Stimulated activated CD4-positive, alpha-beta T cell treated with anti-CD3 and anti-CD28 coated beads, Interleukin-12 subunit alpha, Interleukin-12 subunit beta, amount 100 ng/mL, for 4 hours (primary cell): ENCODE results near the gene DARS1.

Source experiments
- DNase-seq: peaks from one replicate; pipeline ENCODE4 v3.0.0-alpha.2; 2020

DARS1 gene

GRCh38 chr2:136014411-136014810, 29.0 kb upstream of the DARS1 start:
- no peak for DNase-seq

DNA sequence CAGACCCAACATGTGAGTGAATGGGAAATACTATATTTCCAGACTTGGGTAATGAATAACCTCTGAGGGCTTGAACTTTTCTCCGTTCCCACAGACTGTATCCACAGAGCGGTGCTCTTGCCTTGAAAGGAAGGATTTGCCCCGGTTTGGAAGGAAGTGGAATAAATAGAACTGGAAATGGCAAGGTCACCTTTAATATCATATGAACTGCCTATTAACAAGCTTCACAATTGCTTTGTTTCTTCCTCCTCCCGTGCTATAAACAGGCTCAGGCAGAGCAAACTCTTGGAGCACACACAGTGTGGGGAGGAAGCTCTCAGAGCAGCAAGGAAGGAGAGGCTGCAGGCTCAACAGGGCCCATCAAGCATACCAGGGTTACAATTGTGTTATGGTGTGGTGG, 28.5 kb upstream of the DARS1 start:
- no peak for DNase-seq

DNA sequence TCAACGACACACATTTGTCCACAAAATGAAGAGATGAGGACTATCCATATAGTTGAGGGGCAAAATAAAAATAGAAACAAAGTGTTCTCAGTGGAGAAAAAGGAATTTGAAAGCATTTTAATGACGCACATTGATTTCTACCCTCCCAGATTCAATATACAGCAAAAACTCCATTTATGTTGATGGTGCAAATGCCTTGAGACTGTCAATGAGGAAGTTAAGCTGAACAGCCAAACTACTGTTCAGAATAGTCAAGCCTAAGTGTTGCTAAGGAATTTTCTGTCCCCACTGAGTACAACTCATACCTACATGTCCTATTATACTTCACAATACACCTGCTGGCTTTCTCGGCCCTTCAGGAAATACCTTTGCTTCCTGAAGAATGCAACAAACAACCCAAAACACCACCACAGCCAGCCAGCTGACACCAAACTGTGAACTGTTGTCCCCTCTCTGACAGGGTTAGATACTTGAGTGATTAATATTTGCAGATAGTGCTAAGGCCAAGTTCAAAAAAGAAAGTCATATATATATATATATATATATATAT, 27.8 kb upstream of the DARS1 start:
- no peak for DNase-seq

GRCh38 chr2:136012315-136012714, 26.9 kb upstream of the DARS1 start:
- DNase-seq: no peak

DNA sequence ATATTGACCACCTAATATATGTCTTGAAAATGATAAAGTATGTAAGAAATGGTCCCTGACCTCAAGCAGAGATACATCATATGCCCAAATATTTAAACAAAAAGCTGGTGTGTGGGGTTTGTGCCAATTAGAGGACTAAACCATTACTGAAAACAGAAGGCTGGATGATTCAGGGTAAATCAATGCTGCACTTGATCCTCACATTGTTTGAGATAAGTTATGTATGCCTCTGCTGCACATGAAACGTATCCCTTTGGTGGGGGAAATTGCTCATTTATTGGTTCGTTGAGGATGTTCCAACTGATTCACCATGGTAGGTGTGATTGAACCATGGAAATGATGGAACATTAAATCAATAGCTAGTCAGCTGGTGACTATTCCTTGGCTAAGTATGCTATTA, 24.7 kb upstream of the DARS1 start:
- no peak for DNase-seq

DNA sequence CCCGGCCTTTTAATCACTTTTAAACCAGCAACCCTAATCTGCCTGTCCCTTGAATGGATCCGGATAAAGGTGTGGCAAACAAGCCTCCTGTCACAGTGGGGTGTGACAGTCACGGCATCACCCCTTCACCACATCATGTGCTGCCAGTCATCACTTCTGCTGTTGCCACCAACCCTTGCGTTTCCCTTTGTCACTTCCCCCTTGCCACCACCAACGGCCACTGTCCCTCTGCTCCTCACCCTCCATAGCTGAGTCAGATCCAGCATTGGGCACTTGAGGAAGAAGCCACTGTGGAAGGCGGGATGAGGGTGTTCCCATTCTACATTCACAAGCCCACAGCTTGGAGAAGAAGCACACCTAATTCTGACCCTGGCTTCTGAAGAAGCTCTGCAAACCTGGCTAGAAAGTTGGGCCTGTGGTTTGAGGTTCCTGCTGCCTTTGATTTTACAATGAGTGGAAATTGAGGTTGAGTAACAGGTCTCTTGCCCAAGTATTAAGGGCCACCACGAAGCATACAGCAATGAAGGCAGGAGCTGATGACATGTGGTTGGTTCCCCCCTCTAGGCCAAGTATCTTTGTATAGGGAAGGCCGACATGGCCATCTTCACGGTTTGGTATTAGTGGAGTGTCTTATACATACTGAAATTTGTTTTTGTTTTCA, 22.9 kb upstream of the DARS1 start:
- DNase-seq: peak; percentile 21

GRCh38 chr2:136006658-136007057, 21.2 kb upstream of the DARS1 start:
- DNase-seq: no peak

DNA sequence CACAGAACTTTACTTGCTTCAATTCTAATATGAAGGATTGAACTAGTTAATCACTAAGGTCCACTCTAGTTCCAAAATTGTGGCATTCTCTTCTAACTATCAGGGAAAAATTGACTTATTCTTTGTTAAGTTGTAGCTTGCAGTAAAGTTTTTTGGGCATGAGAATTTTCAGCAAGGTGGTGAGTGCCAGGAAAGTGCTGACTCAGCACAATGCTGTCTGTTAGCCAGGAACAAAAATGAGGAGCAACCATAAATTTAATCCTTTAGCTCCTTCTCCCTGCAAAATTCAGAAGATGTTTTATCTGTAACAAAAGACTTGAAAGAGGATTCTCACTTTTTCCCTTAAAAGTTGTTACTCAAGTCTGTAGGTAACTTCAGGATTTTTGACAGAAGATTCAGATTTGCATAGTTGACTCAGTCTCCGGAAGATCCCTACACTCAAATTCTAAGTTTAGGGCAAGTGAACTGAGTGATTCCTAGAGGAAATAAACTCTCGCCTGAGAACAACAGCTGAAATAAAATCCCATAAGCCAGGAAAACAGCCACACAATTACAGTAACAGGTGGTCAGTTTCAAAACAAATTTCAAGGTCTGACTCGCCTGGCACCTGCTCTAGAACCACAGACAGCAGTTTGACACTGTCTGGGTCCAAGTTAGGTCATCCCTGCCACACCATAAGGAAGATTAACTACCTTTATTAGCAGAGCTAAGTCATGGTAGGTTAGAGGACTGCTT, 20.2 kb upstream of the DARS1 start:
- no peak for DNase-seq

DNA sequence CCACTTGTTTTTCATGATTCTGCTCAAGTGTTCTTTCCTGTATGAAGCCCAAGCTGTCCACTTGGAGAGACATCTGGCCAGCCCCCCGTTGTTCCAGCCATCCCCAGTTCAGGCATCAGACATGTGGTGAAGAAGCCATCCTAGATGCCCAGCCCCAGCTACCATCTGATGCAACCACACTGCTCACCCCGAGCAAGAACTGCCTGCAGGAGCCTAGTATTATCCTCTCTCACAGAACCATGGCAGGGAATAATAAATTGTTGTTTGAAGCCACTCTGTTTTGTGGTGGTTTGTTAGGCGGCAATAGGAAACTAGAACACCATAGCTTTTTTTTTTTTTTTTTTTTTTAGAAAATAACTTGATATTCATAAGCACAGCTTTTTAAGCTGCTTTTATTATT, 19.5 kb upstream of the DARS1 start:
- DNase-seq: no peak

GRCh38 chr2:136001131-136001530, 15.7 kb upstream of the DARS1 start:
- DNase-seq: no peak

DNA sequence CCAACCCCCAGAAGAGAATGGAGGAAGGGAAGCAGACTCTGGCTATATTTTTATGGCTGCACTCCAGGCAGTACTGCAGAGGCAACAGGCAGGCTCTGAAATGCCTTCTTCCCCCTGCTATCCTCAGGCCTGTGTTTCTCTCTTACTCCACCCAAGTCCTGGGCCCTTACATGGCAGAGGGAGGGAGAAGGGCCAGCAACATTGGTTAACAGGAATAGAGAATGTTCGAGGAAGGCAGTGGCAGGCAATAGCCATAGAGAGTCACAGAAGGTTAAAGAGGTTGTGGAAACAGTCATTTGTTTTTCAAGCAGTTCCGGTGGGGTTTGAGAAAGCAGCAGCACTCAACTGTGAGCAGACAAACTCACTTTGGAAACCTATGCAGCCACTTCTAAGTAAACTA, 15.1 kb upstream of the DARS1 start:
- DNase-seq: no peak

DNA sequence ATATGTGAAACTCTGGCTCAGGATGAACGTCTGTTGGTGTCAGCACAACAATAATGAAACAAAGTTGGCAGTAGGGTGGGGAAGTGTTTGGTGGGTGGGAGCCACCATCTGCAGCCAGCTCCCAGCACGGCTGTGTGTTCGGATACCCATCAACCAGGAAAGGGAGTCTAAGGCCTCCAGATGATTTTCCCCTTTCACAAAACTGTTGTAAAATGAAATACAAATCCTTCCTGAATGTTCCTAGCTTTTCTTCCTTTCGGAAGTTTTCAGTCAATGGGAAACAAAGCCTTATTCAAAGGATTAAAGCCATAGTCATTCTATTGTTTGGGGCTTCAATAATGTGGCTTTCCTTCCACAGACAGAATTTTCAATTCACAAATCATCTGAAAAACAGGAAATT, 14.5 kb upstream of the DARS1 start:
- no peak for DNase-seq

DNA sequence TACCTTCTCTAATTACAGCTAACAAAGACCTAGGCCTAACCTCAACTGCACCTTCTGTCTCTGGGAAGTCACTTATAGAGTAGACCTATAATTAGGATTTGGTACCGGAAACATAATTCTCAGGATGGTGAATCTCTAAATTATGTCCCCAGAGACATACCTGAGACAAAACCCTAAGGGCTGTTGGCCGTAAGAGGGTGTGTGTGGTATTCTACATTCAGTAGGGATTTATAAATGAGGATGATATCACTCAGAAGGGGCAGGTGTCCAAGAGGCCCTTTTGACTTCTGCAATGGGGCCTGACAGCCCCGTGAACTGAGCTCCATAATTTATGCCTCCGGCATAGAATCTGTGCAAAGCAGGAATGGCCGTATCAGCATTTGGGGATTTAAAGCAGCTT, 13.5 kb upstream of the DARS1 start:
- DNase-seq: no peak

- no peak for DNase-seq
These were observed 12.0 kb upstream of the DARS1 start for GRCh38 chr2:135997380-135997779.

- no peak for DNase-seq
These were observed 10.9 kb upstream of the DARS1 start for GRCh38 chr2:135996304-135996703.

- DNase-seq: no peak
These were observed 8.9 kb upstream of the DARS1 start for GRCh38 chr2:135994281-135994680.

DNA sequence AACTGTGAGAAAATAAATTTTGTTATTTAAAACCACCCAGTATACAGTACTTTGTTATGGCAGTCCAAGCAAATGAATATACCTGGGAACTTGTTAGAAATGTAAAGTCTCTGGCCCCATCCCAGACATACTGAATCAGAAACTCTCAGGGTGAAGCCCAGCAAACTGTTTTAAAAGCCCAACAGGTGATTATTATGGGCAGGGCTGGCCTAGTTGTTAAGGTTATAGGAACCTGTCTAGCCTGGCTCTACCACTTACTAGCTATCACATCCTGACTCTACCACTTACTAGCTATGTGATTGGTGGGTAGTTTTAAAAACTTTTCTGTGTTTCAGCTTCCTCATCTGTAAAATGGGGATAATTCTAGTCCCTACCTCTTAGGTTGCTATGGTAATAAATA, 8.0 kb upstream of the DARS1 start:
- no peak for DNase-seq

DNA sequence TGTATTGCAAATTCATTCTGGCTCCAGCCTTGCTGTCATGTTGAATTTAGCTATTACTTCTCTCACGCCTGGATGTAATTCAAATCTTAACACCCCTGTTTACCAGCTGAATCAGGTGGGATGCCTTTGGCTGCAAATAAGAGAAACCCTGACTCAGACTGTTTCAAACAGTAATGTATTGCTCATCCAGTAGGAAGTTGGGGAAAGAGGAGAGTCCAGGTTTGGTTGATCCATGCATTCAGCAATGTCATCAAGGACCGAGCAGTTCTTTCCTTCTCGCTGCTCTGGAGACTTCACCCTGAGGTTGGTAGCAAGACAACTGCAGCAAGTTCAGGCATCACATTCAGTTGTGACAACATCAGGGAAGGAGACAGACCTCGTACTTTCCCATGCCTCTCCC, 6.4 kb upstream of the DARS1 start:
- no peak for DNase-seq

GRCh38 chr2:135987441-135987840, 2.0 kb upstream of the DARS1 start:
- DNase-seq: no peak

GRCh38 chr2:135986507-135986906, 1.1 kb upstream of the DARS1 start:
- DNase-seq: no peak

- peak; percentile 67 for DNase-seq
These were observed 484 bp upstream of the DARS1 start for GRCh38 chr2:135985826-135986393.

GRCh38 chr2:135984199-135985017, 1.0 kb downstream of the DARS1 start:
- no peak for DNase-seq

DNA sequence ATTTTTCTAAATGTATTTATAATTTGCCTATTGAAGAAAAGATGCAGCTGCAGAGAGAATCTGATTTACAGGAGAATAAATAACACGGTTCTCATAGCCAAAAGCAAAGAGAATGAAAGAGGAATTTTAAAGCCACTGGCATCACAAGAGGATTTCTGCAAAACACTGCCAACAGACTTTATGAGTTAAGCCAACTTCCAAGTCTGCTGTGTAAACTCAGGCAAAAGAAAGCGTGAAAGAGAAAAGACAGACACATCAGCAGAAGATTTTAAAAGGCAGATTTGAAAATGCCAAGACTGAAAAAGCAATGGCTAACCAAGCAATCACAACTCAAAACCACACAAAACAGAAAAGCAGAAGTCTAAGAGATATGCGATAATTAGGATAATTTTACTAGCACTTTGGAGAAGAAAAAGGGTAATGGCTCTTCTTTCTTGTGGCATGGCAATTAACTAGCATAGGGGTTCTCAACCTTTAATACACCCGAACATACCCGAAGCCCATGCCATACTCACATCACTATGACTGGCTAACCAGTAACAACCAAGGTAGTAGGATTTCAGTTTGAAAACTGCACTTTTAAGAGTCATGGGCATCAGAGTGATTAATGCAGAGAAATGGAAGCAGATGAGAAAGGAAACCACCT, 4.9 kb downstream of the DARS1 start:
- DNase-seq: no peak
